Activated CD4-positive, alpha-beta T cell treated with anti-CD3 and anti-CD28 coated beads, Interleukin-2, amount 50 U/mL, for 4 hours (primary cell): ENCODE results near the gene EVA1C.
"Not testable (repeated sequence)": the region's sequence is repeated elsewhere in the genome, so short reads cannot be mapped to it uniquely, and the experiment has no call there.

Experiments used
- DNase-seq, 2 experiments: peaks; one replicate each; pipeline ENCODE4 v3.0.0-alpha.2; 2020

The EVA1C gene

GRCh38 chr21:32533611-32534010, 121.1 kb downstream of the EVA1C start:
- DNase-seq: no peak

GRCh38 chr21:32534113-32534512, 121.6 kb downstream of the EVA1C start:
- no peak for DNase-seq

GRCh38 chr21:32535612-32536011, 123.1 kb downstream of the EVA1C start:
- DNase-seq: no peak

GRCh38 chr21:32537569-32537881, 125.0 kb downstream of the EVA1C start:
- DNase-seq: no peak

GRCh38 chr21:32538147-32538792, 125.8 kb downstream of the EVA1C start:
- no peak for DNase-seq

- DNase-seq: no peak
Measured at GRCh38 chr21:32539378-32539777, 126.9 kb downstream of the EVA1C start.

- not testable (repeated sequence) for DNase-seq
Measured at GRCh38 chr21:32543056-32543455, 130.6 kb downstream of the EVA1C start.

GRCh38 chr21:32543975-32544374, 131.5 kb downstream of the EVA1C start:
- no peak for DNase-seq

GRCh38 chr21:32544697-32545096, 132.2 kb downstream of the EVA1C start:
- DNase-seq: no peak

GRCh38 chr21:32545948-32546441, 133.5 kb downstream of the EVA1C start:
- no peak for DNase-seq

GRCh38 chr21:32547018-32547417, 134.5 kb downstream of the EVA1C start:
- no peak for DNase-seq

GRCh38 chr21:32548978-32549377, 136.5 kb downstream of the EVA1C start:
- no peak for DNase-seq

GRCh38 chr21:32549440-32549839, 136.9 kb downstream of the EVA1C start:
- DNase-seq: no peak

- DNase-seq: no peak
Measured at GRCh38 chr21:32549886-32550285, 137.4 kb downstream of the EVA1C start.

GRCh38 chr21:32554832-32555638, 142.5 kb downstream of the EVA1C start:
- DNase-seq: no peak

GRCh38 chr21:32558106-32558505, 145.6 kb downstream of the EVA1C start:
- DNase-seq: no peak

GRCh38 chr21:32559006-32559610, 146.6 kb downstream of the EVA1C start:
- DNase-seq: no peak

GRCh38 chr21:32560896-32561295, 148.4 kb downstream of the EVA1C start:
- no peak for DNase-seq

- not testable (repeated sequence) for DNase-seq
Measured at GRCh38 chr21:32561476-32561875, 149.0 kb downstream of the EVA1C start.

GRCh38 chr21:32562426-32562825, 149.9 kb downstream of the EVA1C start:
- no peak for DNase-seq

- DNase-seq: no peak
Measured at GRCh38 chr21:32562915-32563314, 150.4 kb downstream of the EVA1C start.
